Hepatocyte (in vitro differentiated cells): Measurements from ENCODE around the gene RIMS4. TPM values are rescaled to one million over a fixed set of nuclear protein-coding genes. Genes with fewer than 3 reads are reported as not detected.

Experiments
- DNase-seq: peaks from one replicate; pipeline ENCODE4 v3.0.0-alpha.2; 2016; ENCODE audit warnings: low spot score
- H2AFZ ChIP-seq: fragments of 200-600 bp; sonication (generic); 2 replicates; pipeline ENCODE4 v1.6.0; 2016; ENCODE audit warnings: antibody characterized with exemption, mild to moderate bottlenecking
- H3K27ac ChIP-seq: fragments of 200-600 bp; sonication (generic); 2 replicates; pipeline ENCODE4 v1.5.1; 2016; ENCODE audit warnings: mild to moderate bottlenecking
- H3K27me3 ChIP-seq: fragments of 200-600 bp; sonication (generic); 2 replicates; pipeline ENCODE4 v1.6.1; 2016
- H3K36me3 ChIP-seq: fragments of 200-600 bp; sonication (generic); replicated peaks from 2 replicates; pipeline ENCODE4 v1.5.1; 2016; ENCODE audit warnings: low read depth; ENCODE audit not compliant: insufficient read depth
- H3K4me1 ChIP-seq: fragments of 200-600 bp; sonication (generic); 2 replicates; pipeline ENCODE4 v1.5.1; 2016; ENCODE audit warnings: mild to moderate bottlenecking, moderate library complexity; ENCODE audit not compliant: insufficient read depth
- H3K4me2 ChIP-seq: fragments of 200-600 bp; sonication (generic); 2 replicates; pipeline ENCODE4 v1.6.0; 2016
- H3K4me3 ChIP-seq: fragments of 200-600 bp; sonication (generic); 2 replicates; pipeline ENCODE4 v1.5.1; 2016; ENCODE audit warnings: mild to moderate bottlenecking
- H3K79me2 ChIP-seq: fragments of 200-600 bp; sonication (generic); 2 replicates; pipeline ENCODE4 v1.6.0; 2017; ENCODE audit warnings: mild to moderate bottlenecking
- H3K9me2 ChIP-seq: fragments of 200-600 bp; sonication (generic); replicated peaks from 2 replicates; pipeline ENCODE4 v1.6.0; 2017; ENCODE audit warnings: mild to moderate bottlenecking; ENCODE audit not compliant: insufficient read depth
- H3K9me3 ChIP-seq: fragments of 200-600 bp; sonication (generic); 2 replicates; pipeline ENCODE4 v1.5.1; 2016; ENCODE audit warnings: low read depth, mild to moderate bottlenecking
- H4K20me1 ChIP-seq: fragments of 200-600 bp; sonication (generic); 2 replicates; pipeline ENCODE4 v1.6.0; 2016; ENCODE audit warnings: mild to moderate bottlenecking; ENCODE audit not compliant: insufficient read depth, poor library complexity, severe bottlenecking
- CTCF ChIP-seq: fragments of 200-600 bp; sonication (generic); IDR thresholded peaks from 2 replicates; pipeline ENCODE4 v1.5.1; 2016; ENCODE audit warnings: antibody characterized with exemption, mild to moderate bottlenecking; ENCODE audit not compliant: poor library complexity
- EZH2 ChIP-seq: fragments of 200-600 bp; sonication (generic); IDR thresholded peaks from 2 replicates; pipeline ENCODE4 v1.6.1; 2016; ENCODE audit warnings: antibody characterized with exemption, mild to moderate bottlenecking, borderline replicate concordance
- EZH2phosphoT487 ChIP-seq: fragments of 200-600 bp; sonication (generic); IDR thresholded peaks from one replicate; pipeline ENCODE4 v1.6.1; 2018; ENCODE audit warnings: antibody characterized with exemption, mild to moderate bottlenecking, low read depth, moderate library complexity; ENCODE audit not compliant: unreplicated experiment, severe bottlenecking
- WGBS: methylation state at CpG from one replicate; pipeline ENCODE4 v1.1.6; 2016; ENCODE audit warnings: low lambda C conversion rate; ENCODE audit errors: missing lambda C conversion rate; 5-methylcytosine and 5-hydroxymethylcytosine counted together
- polyA plus RNA-seq: library from polyadenylated mRNA; unstranded; fragments of >200 nt; fragmentation: Nextera tagmentation; extraction: Ambion mirVana; gene quantifications from 2 replicates; pipeline ENCODE4 v1.2.1, GENCODE V29; 2016
- total RNA-seq: library from RNA; depleted of rRNA; stranded (reverse); fragments of >200 nt; gene quantifications from 2 replicates; pipeline ENCODE4 v1.2.3, GENCODE V29; 2014

The RIMS4 gene
- total and polyA plus RNA-seq, 2 experiments from 2014 or later = 5.1 to 9.0 TPM

GRCh38 chr20:44761423-44761822, 48.9 kb downstream of the RIMS4 start:
- no peak for DNase-seq
- no peaks in the 10 kb centered on the region for H3K4me1 ChIP-seq
- no peaks in the 10 kb centered on the region for H4K20me1 ChIP-seq
- H3K27ac ChIP-seq = no peak overlapping the region
- H3K9me3 ChIP-seq = no peaks in the 10 kb centered on the region
- H3K79me2 ChIP-seq = no peaks in the 10 kb centered on the region
- H2AFZ ChIP-seq = no peak overlapping the region
- H3K9me2 ChIP-seq = no peaks in the 10 kb centered on the region
- H3K36me3 ChIP-seq = no peaks in the 10 kb centered on the region
- no peak overlapping the region for H3K4me2 ChIP-seq
- 54% methylated on average over 3 of the region's 3 CpGs for WGBS
- H3K27me3 ChIP-seq = no peaks in the 10 kb centered on the region
- no peak for TF ChIP-seq EZH2
- TF ChIP-seq CTCF = no peak
- no peak for TF ChIP-seq EZH2phosphoT487
- H3K4me3 ChIP-seq = no peak overlapping the region

GRCh38 chr20:44759595-44759994, 50.8 kb downstream of the RIMS4 start:
- 48% methylated on average over 1 of the region's 1 CpG for WGBS

GRCh38 chr20:44758247-44759101, 51.9 kb downstream of the RIMS4 start:
- no peaks in the 10 kb centered on the region for H4K20me1 ChIP-seq
- WGBS = 80% methylated on average over 10 of the region's 10 CpGs

More at GRCh38 chr20:44759595-44759994, 50.8 kb downstream of the RIMS4 start:
- H3K9me3 ChIP-seq = no peaks in the 10 kb centered on the region
- H3K27ac ChIP-seq = no peak overlapping the region
- H3K4me3 ChIP-seq = no peak overlapping the region
- no peaks in the 10 kb centered on the region for H4K20me1 ChIP-seq
- no peaks in the 10 kb centered on the region for H3K79me2 ChIP-seq
- no peak overlapping the region for H3K4me2 ChIP-seq
- TF ChIP-seq EZH2phosphoT487 = no peak
- no peak overlapping the region for H2AFZ ChIP-seq
- no peaks in the 10 kb centered on the region for H3K9me2 ChIP-seq
- DNase-seq = no peak
- no peaks in the 10 kb centered on the region for H3K27me3 ChIP-seq
- H3K4me1 ChIP-seq = no peaks in the 10 kb centered on the region
- no peaks in the 10 kb centered on the region for H3K36me3 ChIP-seq

More at GRCh38 chr20:44758247-44759101, 51.9 kb downstream of the RIMS4 start:
- H3K27me3 ChIP-seq = no peaks in the 10 kb centered on the region
- H2AFZ ChIP-seq = no peak overlapping the region
- H3K27ac ChIP-seq = no peak overlapping the region
- H3K4me2 ChIP-seq = no peak overlapping the region
- DNase-seq = no peak
- H3K79me2 ChIP-seq = no peaks in the 10 kb centered on the region
- H3K9me2 ChIP-seq = no peaks in the 10 kb centered on the region
- no peaks in the 10 kb centered on the region for H3K9me3 ChIP-seq
- H3K4me1 ChIP-seq = no peaks in the 10 kb centered on the region
- no peaks in the 10 kb centered on the region for H3K36me3 ChIP-seq
- H3K4me3 ChIP-seq = no peak overlapping the region
- no peak for TF ChIP-seq EZH2
- no peak for TF ChIP-seq EZH2phosphoT487
- no peak for TF ChIP-seq CTCF
